ENCODE measurements around the gene DDX1.

The DDX1 gene

GRCh38 chr2:15645300-15645699 is 53.6 kb downstream of the DDX1 start:
- DNase-seq (ENCODE audit: low read depth in 2 of 2): no peak

- no peak for DNase-seq (ENCODE audit: low read depth in 2 of 2)
These were observed 54.2 kb downstream of the DDX1 start for GRCh38 chr2:15645720-15646385.

GRCh38 chr2:15646661-15647060 is 55.0 kb downstream of the DDX1 start:
- no peak for DNase-seq (ENCODE audit: low read depth in 2 of 2)

- no peak for DNase-seq (ENCODE audit: low read depth in 2 of 2)
These were observed 56.2 kb downstream of the DDX1 start for GRCh38 chr2:15647622-15648590.

GRCh38 chr2:15648593-15649525 is 57.2 kb downstream of the DDX1 start:
- DNase-seq (ENCODE audit: low read depth in 2 of 2): no peak

GRCh38 chr2:15649561-15650255 is 58.0 kb downstream of the DDX1 start:
- no peak for DNase-seq (ENCODE audit: low read depth in 2 of 2)

GRCh38 chr2:15650616-15651366 is 59.1 kb downstream of the DDX1 start:
- DNase-seq (ENCODE audit: low read depth in 2 of 2): no peak

GRCh38 chr2:15651367-15651727 is 59.7 kb downstream of the DDX1 start:
- no peak for DNase-seq (ENCODE audit: low read depth in 2 of 2)

GRCh38 chr2:15652252-15652651 is 60.6 kb downstream of the DDX1 start:
- DNase-seq (ENCODE audit: low read depth in 2 of 2): no peak

- DNase-seq (ENCODE audit: low read depth in 2 of 2): no peak
These were observed 61.1 kb downstream of the DDX1 start for GRCh38 chr2:15652801-15653200.

- DNase-seq (ENCODE audit: low read depth in 2 of 2): no peak
These were observed 62.4 kb downstream of the DDX1 start for GRCh38 chr2:15653806-15654726.

GRCh38 chr2:15654727-15655073 is 63.0 kb downstream of the DDX1 start:
- DNase-seq (ENCODE audit: low read depth in 2 of 2): no peak

- no peak for DNase-seq (ENCODE audit: low read depth in 2 of 2)
These were observed 63.6 kb downstream of the DDX1 start for GRCh38 chr2:15655123-15655887.

GRCh38 chr2:15656090-15656489 is 64.4 kb downstream of the DDX1 start:
- no peak for DNase-seq (ENCODE audit: low read depth in 2 of 2)

- no peak for DNase-seq (ENCODE audit: low read depth in 2 of 2)
These were observed 66.1 kb downstream of the DDX1 start for GRCh38 chr2:15657759-15658158.

- DNase-seq (ENCODE audit: low read depth in 2 of 2): no peak
These were observed 67.2 kb downstream of the DDX1 start for GRCh38 chr2:15658911-15659310.

GRCh38 chr2:15660491-15661294 is 69.0 kb downstream of the DDX1 start:
- DNase-seq (ENCODE audit: low read depth in 2 of 2): no peak

- no peak for DNase-seq (ENCODE audit: low read depth in 2 of 2)
These were observed 69.6 kb downstream of the DDX1 start for GRCh38 chr2:15661295-15661569.
